Osteoblast (primary cell): ENCODE data around the gene SIRPB2. TPM values are rescaled to one million over a fixed set of nuclear protein-coding genes. Genes with fewer than 3 reads are reported as not detected.

Source experiments
- DNase-seq: peaks from one replicate; pipeline ENCODE4 v3.0.0; 2011; ENCODE audit warnings: low spot score, mixed read lengths; ENCODE audit not compliant: insufficient read length; ENCODE audit errors: missing footprints
- H2AFZ ChIP-seq: 2 replicates; pipeline ENCODE4 v1.6.0; 2011; ENCODE audit warnings: mild to moderate bottlenecking, low read length
- H3K27ac ChIP-seq: 2 replicates; pipeline ENCODE4 v1.5.1; 2011; ENCODE audit warnings: mild to moderate bottlenecking, low read depth, low read length, moderate library complexity
- H3K27me3 ChIP-seq: 2 replicates; pipeline ENCODE4 v1.6.0; 2012; ENCODE audit warnings: mild to moderate bottlenecking, control low read depth, inconsistent platforms, low read length, moderate library complexity; ENCODE audit not compliant: insufficient read depth
- H3K36me3 ChIP-seq: 2 replicates; pipeline ENCODE4 v1.5.1; 2011; ENCODE audit warnings: mild to moderate bottlenecking, low read length, control low read depth, moderate library complexity; ENCODE audit not compliant: insufficient read depth
- H3K4me1 ChIP-seq: 2 replicates; pipeline ENCODE4 v1.5.1; 2011; ENCODE audit warnings: mild to moderate bottlenecking, low read length, control low read depth, moderate library complexity; ENCODE audit not compliant: insufficient read depth
- H3K4me2 ChIP-seq: 2 replicates; pipeline ENCODE4 v1.6.0; 2011; ENCODE audit warnings: mild to moderate bottlenecking, low read length; ENCODE audit not compliant: insufficient read depth
- H3K4me3 ChIP-seq: fragments of 200-600 bp; sonication (generic); 3 replicates; pipeline ENCODE4 v1.5.1; 2012; ENCODE audit warnings: mild to moderate bottlenecking, low read length, inconsistent platforms; ENCODE audit not compliant: insufficient read depth
- H3K79me2 ChIP-seq: 2 replicates; pipeline ENCODE4 v1.6.0; 2012; ENCODE audit warnings: mild to moderate bottlenecking, low read length, control low read depth, inconsistent platforms; ENCODE audit not compliant: insufficient read depth
- H3K9me3 ChIP-seq: 2 replicates; pipeline ENCODE4 v1.5.1; 2011; ENCODE audit warnings: low read depth, low read length, control low read depth
- H4K20me1 ChIP-seq: 2 replicates; pipeline ENCODE4 v1.6.0; 2012; ENCODE audit warnings: mild to moderate bottlenecking, low read length, control low read depth; ENCODE audit not compliant: insufficient read depth
- total RNA-seq: library from RNA; depleted of rRNA; stranded (reverse); fragments of >200 nt; gene quantifications from 2 replicates; pipeline ENCODE4 v1.2.3, GENCODE V29; 2012
- TF ChIP-seq, protein P1 (sequence below): IDR thresholded peaks from 2 replicates; pipeline ENCODE4 v1.5.1; 2011; ENCODE audit warnings: mild to moderate bottlenecking, low read depth, low read length, moderate library complexity; ENCODE audit errors: extremely low read depth

The SIRPB2 gene
- total RNA-seq, 1 donor = under 0.01 TPM

DNA sequence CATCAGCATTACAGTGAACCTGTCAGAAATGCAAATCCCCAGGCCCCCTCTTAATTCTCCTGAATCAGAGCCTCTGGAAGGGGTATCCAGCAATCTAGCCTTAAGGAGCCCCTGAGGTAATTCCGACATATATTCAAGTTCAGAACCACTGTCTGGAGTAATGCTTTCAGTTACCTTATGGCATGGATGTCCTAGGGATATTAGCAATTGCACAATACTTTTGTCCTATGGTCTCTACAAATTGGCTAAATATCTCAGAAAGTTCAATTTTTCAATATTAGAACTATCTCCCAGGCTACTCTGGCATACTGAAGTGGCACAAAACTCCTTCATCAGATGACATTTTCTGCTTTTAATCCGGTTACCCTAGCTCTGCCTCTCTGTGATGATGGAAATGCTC lies 30.9 kb downstream of the SIRPB2 start:
- peaks cover 10% of the 10 kb centered on the region for H3K4me1 ChIP-seq
- DNase-seq = no peak
- peaks cover 74% of the 10 kb centered on the region for H3K79me2 ChIP-seq
- H3K27me3 ChIP-seq = no peaks in the 10 kb centered on the region
- no peak overlapping the region for H3K27ac ChIP-seq
- TF ChIP-seq, protein P1, sequence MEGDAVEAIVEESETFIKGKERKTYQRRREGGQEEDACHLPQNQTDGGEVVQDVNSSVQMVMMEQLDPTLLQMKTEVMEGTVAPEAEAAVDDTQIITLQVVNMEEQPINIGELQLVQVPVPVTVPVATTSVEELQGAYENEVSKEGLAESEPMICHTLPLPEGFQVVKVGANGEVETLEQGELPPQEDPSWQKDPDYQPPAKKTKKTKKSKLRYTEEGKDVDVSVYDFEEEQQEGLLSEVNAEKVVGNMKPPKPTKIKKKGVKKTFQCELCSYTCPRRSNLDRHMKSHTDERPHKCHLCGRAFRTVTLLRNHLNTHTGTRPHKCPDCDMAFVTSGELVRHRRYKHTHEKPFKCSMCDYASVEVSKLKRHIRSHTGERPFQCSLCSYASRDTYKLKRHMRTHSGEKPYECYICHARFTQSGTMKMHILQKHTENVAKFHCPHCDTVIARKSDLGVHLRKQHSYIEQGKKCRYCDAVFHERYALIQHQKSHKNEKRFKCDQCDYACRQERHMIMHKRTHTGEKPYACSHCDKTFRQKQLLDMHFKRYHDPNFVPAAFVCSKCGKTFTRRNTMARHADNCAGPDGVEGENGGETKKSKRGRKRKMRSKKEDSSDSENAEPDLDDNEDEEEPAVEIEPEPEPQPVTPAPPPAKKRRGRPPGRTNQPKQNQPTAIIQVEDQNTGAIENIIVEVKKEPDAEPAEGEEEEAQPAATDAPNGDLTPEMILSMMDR = no peak
- H2AFZ ChIP-seq = no peak overlapping the region
- peaks cover 57% of the 10 kb centered on the region for H3K36me3 ChIP-seq
- H3K9me3 ChIP-seq = no peaks in the 10 kb centered on the region
- peaks cover 26% of the 10 kb centered on the region for H4K20me1 ChIP-seq
- no peak overlapping the region for H3K4me3 ChIP-seq
- H3K4me2 ChIP-seq = no peak overlapping the region

DNA sequence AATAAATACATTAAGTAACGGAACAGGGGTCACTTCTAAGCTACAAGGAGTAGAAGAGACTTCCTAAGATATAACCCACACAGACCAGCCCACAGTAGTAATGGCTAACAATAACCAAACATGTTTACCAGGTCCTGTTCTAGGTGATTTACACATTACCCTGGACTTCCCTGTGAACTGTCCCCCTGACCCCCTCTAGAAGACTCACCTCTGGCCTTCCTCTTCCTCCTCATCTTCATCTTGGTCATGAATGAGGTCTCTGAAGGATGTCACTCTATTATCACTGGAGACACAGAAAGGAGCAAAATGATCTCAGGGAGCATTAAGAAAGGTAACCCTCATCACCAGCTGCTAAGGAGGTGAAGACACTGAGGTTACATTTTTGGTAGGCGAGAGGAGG lies 33.2 kb downstream of the SIRPB2 start:
- Histone ChIP-seq H3K27ac (no peak overlapping the region), H2AFZ (no peak overlapping the region), H3K9me3 (no peaks in the 10 kb centered on the region), H3K27me3 (no peaks in the 10 kb centered on the region), H4K20me1 (peaks cover 13% of the 10 kb centered on the region), H3K4me1 (peaks cover 6% of the 10 kb centered on the region), H3K4me2 (no peak overlapping the region), H3K79me2 (peaks cover 51% of the 10 kb centered on the region), H3K36me3 (peaks cover 72% of the 10 kb centered on the region), H3K4me3 (no peak overlapping the region)
- TF ChIP-seq, protein P1 = no peak
- no peak for DNase-seq

DNA sequence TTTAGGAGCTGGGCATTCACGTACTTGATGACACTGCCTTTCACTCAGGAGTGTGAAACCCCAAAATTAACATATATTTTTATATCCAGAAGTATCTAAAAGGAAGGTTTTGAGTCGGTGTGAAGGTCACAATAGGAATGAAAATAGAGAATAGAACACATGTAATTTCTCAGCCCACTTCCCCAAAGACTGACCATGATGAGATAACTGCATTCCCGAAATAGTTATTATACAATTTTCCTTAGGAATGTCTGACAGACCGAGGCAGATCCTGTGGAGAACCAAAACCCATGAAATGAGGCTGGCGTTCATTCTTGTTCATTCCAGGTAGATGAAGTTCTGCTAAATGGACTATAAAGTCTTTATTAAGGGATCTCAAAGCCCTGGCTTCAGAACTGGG lies 34.9 kb downstream of the SIRPB2 start:
- peak overlapping the region; percentile 10 for H3K4me2 ChIP-seq
- H3K27ac ChIP-seq = peak overlapping the region; percentile 53

DNA sequence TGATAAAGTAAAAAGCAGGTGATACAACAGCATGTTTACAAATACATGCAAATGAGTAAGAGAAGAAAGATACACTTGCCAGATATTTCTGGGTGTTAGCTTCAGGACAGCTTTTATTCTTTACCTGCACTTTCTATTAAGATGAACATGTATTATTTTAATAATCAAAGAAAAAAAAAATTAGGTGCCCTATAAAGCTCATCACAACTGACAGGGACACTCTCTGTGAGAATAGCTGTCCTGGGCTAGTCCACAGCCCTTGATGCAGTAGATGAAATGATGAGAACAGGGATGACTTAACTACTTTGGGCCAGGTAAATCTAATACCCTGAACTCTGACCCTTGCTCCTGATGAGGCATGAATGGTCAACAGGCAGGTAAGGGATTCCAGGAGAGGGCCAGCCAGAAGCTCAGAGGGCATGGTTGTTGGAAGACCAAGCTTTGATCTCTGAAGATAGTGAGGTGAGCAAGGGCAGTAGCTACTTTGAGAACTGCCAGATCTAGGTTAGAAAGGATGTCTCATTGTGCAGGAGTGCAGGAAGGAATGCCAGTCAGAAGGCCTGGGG lies 40.2 kb downstream of the SIRPB2 start:
- Histone ChIP-seq H3K4me3 (no peak overlapping the region), H3K9me3 (peaks cover 4% of the 10 kb centered on the region), H2AFZ (no peak overlapping the region), H3K79me2 (no peaks in the 10 kb centered on the region), H3K4me1 (peaks cover 6% of the 10 kb centered on the region), H3K27ac (no peak overlapping the region), H3K36me3 (peaks cover 97% of the 10 kb centered on the region), H4K20me1 (no peaks in the 10 kb centered on the region), H3K4me2 (no peak overlapping the region), H3K27me3 (no peaks in the 10 kb centered on the region)
- TF ChIP-seq, protein P1 = no peak
- no peak for DNase-seq

More for the DNA sequence above, 34.9 kb downstream of the SIRPB2 start:
- peaks cover 4% of the 10 kb centered on the region for H4K20me1 ChIP-seq
- peaks cover 82% of the 10 kb centered on the region for H3K36me3 ChIP-seq
- peaks cover 6% of the 10 kb centered on the region for H3K4me1 ChIP-seq
- DNase-seq = no peak
- TF ChIP-seq, protein P1 = no peak
- H3K9me3 ChIP-seq = peaks cover 1% of the 10 kb centered on the region
- H3K27me3 ChIP-seq = no peaks in the 10 kb centered on the region
- peaks cover 35% of the 10 kb centered on the region for H3K79me2 ChIP-seq
- H2AFZ ChIP-seq = no peak overlapping the region
- H3K4me3 ChIP-seq = no peak overlapping the region
